Loucy (cell line): ENCODE measurements around the gene TEAD4.

ENCODE experiments used
- H2AFZ ChIP-seq: fragments of 200-600 bp; sonication (generic); 2 replicates; pipeline ENCODE4 v1.6.0; 2016; ENCODE audit warnings: antibody characterized with exemption, mild to moderate bottlenecking, low read length, moderate library complexity
- H3F3A ChIP-seq: fragments of 200-600 bp; 2 replicates; pipeline ENCODE4 v1.6.0; 2016; ENCODE audit warnings: antibody characterized with exemption, low read depth, mild to moderate bottlenecking
- H3K27me3 ChIP-seq: fragments of 200-600 bp; sonication (generic); 2 replicates; pipeline ENCODE4 v1.6.1; 2014; ENCODE audit warnings: low read length, mild to moderate bottlenecking; ENCODE audit not compliant: insufficient read depth, poor library complexity, severe bottlenecking
- H3K36me3 ChIP-seq: fragments of 200-600 bp; sonication (generic); 2 replicates; pipeline ENCODE4 v1.6.1; 2016; ENCODE audit warnings: low read length; ENCODE audit not compliant: insufficient read depth
- H3K4me1 ChIP-seq: fragments of 200-600 bp; sonication (generic); 2 replicates; pipeline ENCODE4 v1.5.1; 2014; ENCODE audit warnings: low read length, mild to moderate bottlenecking; ENCODE audit not compliant: insufficient read depth, poor library complexity, severe bottlenecking
- H3K4me2 ChIP-seq: fragments of 200-600 bp; sonication (generic); 2 replicates; pipeline ENCODE4 v1.6.0; 2014; ENCODE audit warnings: antibody characterized with exemption, low read length, low read depth, mild to moderate bottlenecking; ENCODE audit not compliant: poor library complexity, severe bottlenecking
- H3K4me3 ChIP-seq: fragments of 200-600 bp; sonication (generic); 2 replicates; pipeline ENCODE4 v1.5.1; 2014; ENCODE audit warnings: low read length, mild to moderate bottlenecking, mixed read lengths; ENCODE audit not compliant: poor library complexity, severe bottlenecking
- H3K79me2 ChIP-seq: fragments of 200-600 bp; sonication (generic); 2 replicates; pipeline ENCODE4 v1.6.1; 2014; ENCODE audit warnings: low read length; ENCODE audit not compliant: insufficient read depth
- H3K9ac ChIP-seq: fragments of 200-600 bp; sonication (generic); 2 replicates; pipeline ENCODE4 v1.6.0; 2014; ENCODE audit warnings: mild to moderate bottlenecking, low read depth, low read length, moderate library complexity; ENCODE audit not compliant: poor library complexity, severe bottlenecking
- H3K9me2 ChIP-seq: fragments of 200-600 bp; sonication (generic); replicated peaks from 2 replicates; pipeline ENCODE4 v1.6.1; 2016; ENCODE audit warnings: low read depth, low read length, mixed read lengths
- H3K9me3 ChIP-seq: fragments of 200-600 bp; sonication (generic); 2 replicates; pipeline ENCODE4 v1.6.1; 2014; ENCODE audit warnings: mild to moderate bottlenecking, antibody characterized with exemption, low read length, low read depth; ENCODE audit not compliant: insufficient read depth
- H4K20me1 ChIP-seq: fragments of 200-600 bp; sonication (generic); 2 replicates; pipeline ENCODE4 v1.6.0; 2014; ENCODE audit warnings: antibody characterized with exemption, low read length, mild to moderate bottlenecking; ENCODE audit not compliant: insufficient read depth, poor library complexity, severe bottlenecking
- CTCF ChIP-seq: fragments of 200-600 bp; sonication (generic); conservative IDR thresholded peaks from 2 replicates; pipeline ENCODE4 v1.5.1; 2014; ENCODE audit warnings: mild to moderate bottlenecking, antibody characterized with exemption, low read length
- EZH2phosphoT487 ChIP-seq: fragments of 200-600 bp; IDR thresholded peaks from 2 replicates; pipeline ENCODE4 v1.6.1; 2018; ENCODE audit warnings: antibody characterized with exemption, mild to moderate bottlenecking, moderate library complexity, borderline replicate concordance

TEAD4 gene

DNA sequence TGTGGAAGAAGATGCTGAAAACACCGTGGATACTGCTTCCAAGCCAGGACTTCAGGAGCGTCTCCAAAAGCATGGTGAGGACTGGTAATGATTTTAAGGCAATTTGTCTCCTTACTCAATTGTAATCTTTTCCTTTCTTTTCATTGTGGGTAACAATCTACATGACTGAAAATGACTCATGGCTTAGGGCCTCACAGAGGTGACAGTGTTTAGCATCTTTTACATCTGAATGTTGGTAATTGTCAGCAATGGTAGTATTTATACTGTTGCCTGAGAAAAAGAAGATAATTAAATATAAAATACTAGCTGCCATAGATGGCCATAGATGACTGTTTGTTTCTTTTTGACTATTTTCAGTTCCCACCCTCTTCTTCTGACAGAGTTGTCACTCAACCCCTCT is 36.9 kb upstream of the TEAD4 start:
- Histone ChIP-seq H3K27me3 (no peaks in the 10 kb centered on the region), H3K4me3 (no peak overlapping the region), H3K36me3 (peaks cover 7% of the 10 kb centered on the region; the same call in 1 of the 2 replicates), H2AFZ (no peak overlapping the region), H3K9ac (no peak overlapping the region), H4K20me1 (no peaks in the 10 kb centered on the region), H3K4me2 (no peak overlapping the region), H3K79me2 (no peaks in the 10 kb centered on the region), H3K9me3 (no peaks in the 10 kb centered on the region), H3K9me2 (no peaks in the 10 kb centered on the region), H3K4me1 (no peaks in the 10 kb centered on the region), H3F3A (no peaks in the 10 kb centered on the region)
- TF ChIP-seq EZH2phosphoT487 (no peak), CTCF (no peak)

- Histone ChIP-seq H3K4me3 (no peak overlapping the region), H3K4me2 (no peak overlapping the region), H3K36me3 (peaks cover 7% of the 10 kb centered on the region; the same call in 1 of the 2 replicates), H3K79me2 (no peaks in the 10 kb centered on the region), H3K9me2 (no peaks in the 10 kb centered on the region), H3K27me3 (no peaks in the 10 kb centered on the region), H3F3A (no peaks in the 10 kb centered on the region), H2AFZ (no peak overlapping the region), H3K9me3 (no peaks in the 10 kb centered on the region), H3K4me1 (no peaks in the 10 kb centered on the region), H4K20me1 (no peaks in the 10 kb centered on the region), H3K9ac (no peak overlapping the region)
- TF ChIP-seq CTCF (no peak), EZH2phosphoT487 (no peak)
Observed at GRCh38 chr12:2923057-2923456, 36.1 kb upstream of the TEAD4 start.

DNA sequence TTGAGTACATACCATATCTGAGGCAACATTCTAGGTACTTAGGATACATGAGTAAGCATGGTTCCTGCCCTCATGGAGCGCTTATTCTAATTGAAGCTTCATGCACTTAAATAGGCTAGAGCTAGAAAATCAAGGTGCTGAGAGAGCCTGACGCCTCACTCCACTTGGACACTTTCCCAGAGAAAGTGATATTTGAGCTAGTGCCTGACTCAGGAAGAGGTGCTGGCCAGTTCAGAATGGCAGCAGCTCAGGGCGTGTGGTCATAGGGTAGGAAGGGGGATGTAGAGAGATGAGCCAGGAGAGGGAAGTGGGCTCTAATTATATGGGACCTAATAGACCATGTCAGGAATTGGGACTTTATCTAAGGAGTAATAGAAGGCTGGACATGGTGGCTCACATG is 35.2 kb upstream of the TEAD4 start:
- Histone ChIP-seq H3K4me3 (no peak overlapping the region), H3K27me3 (no peaks in the 10 kb centered on the region), H3K9me2 (no peaks in the 10 kb centered on the region), H3K4me1 (no peaks in the 10 kb centered on the region), H3K9me3 (no peaks in the 10 kb centered on the region), H3K79me2 (no peaks in the 10 kb centered on the region), H4K20me1 (no peaks in the 10 kb centered on the region), H3K4me2 (no peak overlapping the region), H3K36me3 (peaks cover 7% of the 10 kb centered on the region; the same call in 1 of the 2 replicates), H3K9ac (no peak overlapping the region), H2AFZ (no peak overlapping the region), H3F3A (no peaks in the 10 kb centered on the region)
- no peak for TF ChIP-seq EZH2phosphoT487
- TF ChIP-seq CTCF, result no peak
